Panc1 (cell line): ENCODE data around the gene OPA1.

Experiments
- SIN3A ChIP-seq: IDR thresholded peaks from 2 replicates; pipeline ENCODE4 v1.6.1; 2012; ENCODE audit warnings: low read depth, mild to moderate bottlenecking, low read length, moderate library complexity, borderline replicate concordance; ENCODE audit not compliant: insufficient read depth
- TF ChIP-seq, protein P1 (sequence below): fragments of 450-650 bp; IDR thresholded peaks from 2 replicates; pipeline ENCODE4 v1.5.1; 2017; ENCODE audit warnings: mild to moderate bottlenecking

DNA sequence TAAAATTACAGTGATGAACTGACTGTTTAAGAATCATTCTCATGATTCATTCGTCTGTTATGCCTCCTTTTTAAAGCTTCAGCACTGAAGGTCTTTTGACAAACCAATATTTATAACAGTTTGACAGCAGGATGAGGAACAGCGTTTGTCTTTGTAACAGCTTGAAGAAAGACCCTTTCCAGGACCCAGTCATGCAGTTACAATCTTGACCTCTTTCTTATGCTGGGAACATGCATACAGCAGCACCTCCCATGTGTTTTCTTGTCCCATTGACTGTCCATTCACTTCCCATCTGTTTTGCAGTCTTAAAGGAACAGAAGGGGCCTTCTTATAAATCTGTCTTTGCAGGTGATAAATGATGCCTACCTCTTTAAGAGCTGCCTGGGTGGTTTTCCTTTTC lies 87.2 kb downstream of the OPA1 start:
- TF ChIP-seq SIN3A, result no peak
- TF ChIP-seq, protein P1, sequence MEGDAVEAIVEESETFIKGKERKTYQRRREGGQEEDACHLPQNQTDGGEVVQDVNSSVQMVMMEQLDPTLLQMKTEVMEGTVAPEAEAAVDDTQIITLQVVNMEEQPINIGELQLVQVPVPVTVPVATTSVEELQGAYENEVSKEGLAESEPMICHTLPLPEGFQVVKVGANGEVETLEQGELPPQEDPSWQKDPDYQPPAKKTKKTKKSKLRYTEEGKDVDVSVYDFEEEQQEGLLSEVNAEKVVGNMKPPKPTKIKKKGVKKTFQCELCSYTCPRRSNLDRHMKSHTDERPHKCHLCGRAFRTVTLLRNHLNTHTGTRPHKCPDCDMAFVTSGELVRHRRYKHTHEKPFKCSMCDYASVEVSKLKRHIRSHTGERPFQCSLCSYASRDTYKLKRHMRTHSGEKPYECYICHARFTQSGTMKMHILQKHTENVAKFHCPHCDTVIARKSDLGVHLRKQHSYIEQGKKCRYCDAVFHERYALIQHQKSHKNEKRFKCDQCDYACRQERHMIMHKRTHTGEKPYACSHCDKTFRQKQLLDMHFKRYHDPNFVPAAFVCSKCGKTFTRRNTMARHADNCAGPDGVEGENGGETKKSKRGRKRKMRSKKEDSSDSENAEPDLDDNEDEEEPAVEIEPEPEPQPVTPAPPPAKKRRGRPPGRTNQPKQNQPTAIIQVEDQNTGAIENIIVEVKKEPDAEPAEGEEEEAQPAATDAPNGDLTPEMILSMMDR, result no peak
